ENCODE results near the gene WWP2. TPM values are rescaled to one million over a fixed set of nuclear protein-coding genes. Genes with fewer than 3 reads are reported as not detected.

The WWP2 gene
- total RNA-seq, 3 donors from 2014 or later: 34.7 to 44.2 (median 36.5) TPM

- DNase-seq: no peak
- ATAC-seq: no peak
- Mint-ChIP-seq H3K4me3 (no peak overlapping the region), H3K9me3 (no peaks in the 10 kb centered on the region), H3K36me3 (ENCODE audit: insufficient read depth) (peaks cover 30% of the 10 kb centered on the region), H3K27me3 (ENCODE audit: low read depth) (no peaks in the 10 kb centered on the region), H3K4me1 (ENCODE audit: low read depth) (peaks cover 2% of the 10 kb centered on the region)
Measured at GRCh38 chr16:69858191-69859104, 96.3 kb downstream of the WWP2 start.

- no peak for DNase-seq
- Mint-ChIP-seq H3K4me3 (no peak overlapping the region), H3K4me1 (ENCODE audit: low read depth) (peaks cover 2% of the 10 kb centered on the region), H3K9me3 (no peaks in the 10 kb centered on the region), H3K36me3 (ENCODE audit: insufficient read depth) (peaks cover 24% of the 10 kb centered on the region), H3K27me3 (ENCODE audit: low read depth) (no peaks in the 10 kb centered on the region)
- ATAC-seq: no peak
Measured at GRCh38 chr16:69859105-69859989, 97.2 kb downstream of the WWP2 start.

- DNase-seq (no peak), ATAC-seq (no peak)
- Mint-ChIP-seq H3K4me1 (ENCODE audit: low read depth) (peaks cover 2% of the 10 kb centered on the region), H3K36me3 (ENCODE audit: insufficient read depth) (peaks cover 20% of the 10 kb centered on the region), H3K9me3 (no peaks in the 10 kb centered on the region), H3K27me3 (ENCODE audit: low read depth) (no peaks in the 10 kb centered on the region), H3K4me3 (no peak overlapping the region)
Measured at GRCh38 chr16:69860233-69861231, 98.4 kb downstream of the WWP2 start.

- no peak for DNase-seq
- Mint-ChIP-seq H3K36me3 (ENCODE audit: insufficient read depth) (peaks cover 20% of the 10 kb centered on the region), H3K27me3 (ENCODE audit: low read depth) (no peaks in the 10 kb centered on the region), H3K4me3 (no peak overlapping the region), H3K4me1 (ENCODE audit: low read depth) (peaks cover 2% of the 10 kb centered on the region), H3K9me3 (no peaks in the 10 kb centered on the region)
- ATAC-seq: no peak
Measured at GRCh38 chr16:69861292-69862030, 99.3 kb downstream of the WWP2 start.

GRCh38 chr16:69863401-69864281, 101.5 kb downstream of the WWP2 start:
- DNase-seq: no peak
- Mint-ChIP-seq H3K9me3 (no peaks in the 10 kb centered on the region), H3K27me3 (ENCODE audit: low read depth) (no peaks in the 10 kb centered on the region), H3K4me1 (ENCODE audit: low read depth) (no peaks in the 10 kb centered on the region), H3K4me3 (no peak overlapping the region), H3K36me3 (ENCODE audit: insufficient read depth) (peaks cover 17% of the 10 kb centered on the region)
- no peak for ATAC-seq

- DNase-seq (no peak), ATAC-seq (no peak)
- Mint-ChIP-seq H3K9me3 (no peaks in the 10 kb centered on the region), H3K4me1 (ENCODE audit: low read depth) (no peaks in the 10 kb centered on the region), H3K4me3 (no peak overlapping the region), H3K36me3 (ENCODE audit: insufficient read depth) (peaks cover 13% of the 10 kb centered on the region), H3K27me3 (ENCODE audit: low read depth) (no peaks in the 10 kb centered on the region)
Measured at GRCh38 chr16:69865701-69866100, 103.6 kb downstream of the WWP2 start.

- no peak for DNase-seq
- H3K4me1 Mint-ChIP-seq (ENCODE audit: low read depth): no peaks in the 10 kb centered on the region
- H3K36me3 Mint-ChIP-seq (ENCODE audit: insufficient read depth): peaks cover 22% of the 10 kb centered on the region
- H3K9me3 Mint-ChIP-seq: no peaks in the 10 kb centered on the region
- no peak for ATAC-seq
- H3K27me3 Mint-ChIP-seq (ENCODE audit: low read depth): no peaks in the 10 kb centered on the region
- H3K4me3 Mint-ChIP-seq: no peak overlapping the region
Measured at GRCh38 chr16:69867784-69868560, 105.8 kb downstream of the WWP2 start.

GRCh38 chr16:69870761-69871160, 108.6 kb downstream of the WWP2 start:
- H3K9me3 Mint-ChIP-seq: no peaks in the 10 kb centered on the region
- DNase-seq (no peak), ATAC-seq (no peak)
- no peaks in the 10 kb centered on the region for H3K27me3 Mint-ChIP-seq (ENCODE audit: low read depth)
- H3K4me1 Mint-ChIP-seq (ENCODE audit: low read depth): no peaks in the 10 kb centered on the region
- no peak overlapping the region for H3K4me3 Mint-ChIP-seq
- peaks cover 32% of the 10 kb centered on the region for H3K36me3 Mint-ChIP-seq (ENCODE audit: insufficient read depth)

GRCh38 chr16:69871708-69872107, 109.6 kb downstream of the WWP2 start:
- H3K36me3 Mint-ChIP-seq (ENCODE audit: insufficient read depth): peaks cover 39% of the 10 kb centered on the region
- no peak overlapping the region for H3K4me3 Mint-ChIP-seq
- H3K4me1 Mint-ChIP-seq (ENCODE audit: low read depth): no peaks in the 10 kb centered on the region
- H3K27me3 Mint-ChIP-seq (ENCODE audit: low read depth): no peaks in the 10 kb centered on the region
- DNase-seq (no peak), ATAC-seq (no peak)
- no peaks in the 10 kb centered on the region for H3K9me3 Mint-ChIP-seq

GRCh38 chr16:69872888-69873287, 110.8 kb downstream of the WWP2 start:
- Mint-ChIP-seq H3K4me1 (ENCODE audit: low read depth) (no peaks in the 10 kb centered on the region), H3K9me3 (no peaks in the 10 kb centered on the region), H3K27me3 (ENCODE audit: low read depth) (no peaks in the 10 kb centered on the region), H3K36me3 (ENCODE audit: insufficient read depth) (peaks cover 48% of the 10 kb centered on the region), H3K4me3 (no peak overlapping the region)
- ATAC-seq: no peak
- DNase-seq: no peak

- DNase-seq (no peak), ATAC-seq (no peak)
- Mint-ChIP-seq H3K36me3 (ENCODE audit: insufficient read depth) (peaks cover 51% of the 10 kb centered on the region), H3K4me1 (ENCODE audit: low read depth) (no peaks in the 10 kb centered on the region), H3K4me3 (no peak overlapping the region), H3K9me3 (no peaks in the 10 kb centered on the region), H3K27me3 (ENCODE audit: low read depth) (no peaks in the 10 kb centered on the region)
Measured at GRCh38 chr16:69873783-69874182, 111.7 kb downstream of the WWP2 start.

GRCh38 chr16:69874271-69874670, 112.1 kb downstream of the WWP2 start:
- H3K36me3 Mint-ChIP-seq (ENCODE audit: insufficient read depth): peaks cover 56% of the 10 kb centered on the region
- H3K9me3 Mint-ChIP-seq: no peaks in the 10 kb centered on the region
- no peak for DNase-seq
- H3K4me1 Mint-ChIP-seq (ENCODE audit: low read depth): no peaks in the 10 kb centered on the region
- H3K27me3 Mint-ChIP-seq (ENCODE audit: low read depth): no peaks in the 10 kb centered on the region
- ATAC-seq: no peak
- H3K4me3 Mint-ChIP-seq: no peak overlapping the region

Data from activated T-cell treated with anti-CD3 and anti-CD28 coated beads, Interleukin-2, amount 50 U/mL, for 4 hours (primary cell).